HG02678 (cell line): ENCODE results near the gene KIF26B.

Experiments used
- ATAC-seq: cut with Tn5 transposase; IDR thresholded peaks from one replicate; pipeline ENCODE4 v1.9.1; 2021; ENCODE audit warnings: mild to moderate bottlenecking, moderate library complexity; ENCODE audit not compliant: unreplicated experiment

Gene KIF26B

DNA sequence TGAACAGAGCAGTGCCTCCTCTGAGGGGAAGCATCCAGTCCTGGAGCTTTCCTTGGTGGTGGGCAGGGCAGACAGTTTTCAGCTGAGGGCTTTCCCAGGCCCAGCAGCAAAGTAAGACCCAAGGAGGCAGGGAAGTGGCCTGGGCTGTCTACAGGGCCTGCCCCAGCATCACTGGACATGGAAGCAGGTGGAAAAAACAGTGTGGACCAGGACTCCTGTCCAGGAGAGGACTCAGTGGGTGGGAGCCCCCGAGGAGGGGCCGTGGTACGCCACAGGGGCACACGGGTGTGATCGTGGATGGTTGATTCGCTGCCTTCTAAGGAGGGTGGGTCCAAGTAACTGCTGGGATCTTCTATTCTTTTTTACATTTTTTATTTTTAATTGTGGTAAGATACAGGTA lies 387.6 kb downstream of the KIF26B start:
- ATAC-seq = no peak

DNA sequence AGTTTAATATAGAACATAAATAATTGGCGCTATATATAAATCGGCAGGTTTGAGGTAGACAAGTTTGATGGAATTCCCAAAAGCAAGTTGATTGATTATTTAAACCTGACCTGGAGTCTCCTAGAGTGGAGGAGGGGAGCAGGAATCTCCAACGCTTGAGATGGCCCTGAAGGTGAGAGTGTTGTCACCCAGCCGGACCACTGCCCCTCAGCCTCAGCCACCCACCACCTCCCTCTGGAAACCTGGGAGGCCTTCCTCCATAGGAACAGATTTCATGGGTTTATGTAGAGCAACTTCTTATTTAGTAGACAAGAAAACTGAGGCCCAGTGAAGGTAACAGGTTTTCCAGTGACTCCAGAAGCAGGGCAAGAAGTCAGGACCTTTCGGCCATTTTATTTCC lies 389.5 kb downstream of the KIF26B start:
- no peak for ATAC-seq

DNA sequence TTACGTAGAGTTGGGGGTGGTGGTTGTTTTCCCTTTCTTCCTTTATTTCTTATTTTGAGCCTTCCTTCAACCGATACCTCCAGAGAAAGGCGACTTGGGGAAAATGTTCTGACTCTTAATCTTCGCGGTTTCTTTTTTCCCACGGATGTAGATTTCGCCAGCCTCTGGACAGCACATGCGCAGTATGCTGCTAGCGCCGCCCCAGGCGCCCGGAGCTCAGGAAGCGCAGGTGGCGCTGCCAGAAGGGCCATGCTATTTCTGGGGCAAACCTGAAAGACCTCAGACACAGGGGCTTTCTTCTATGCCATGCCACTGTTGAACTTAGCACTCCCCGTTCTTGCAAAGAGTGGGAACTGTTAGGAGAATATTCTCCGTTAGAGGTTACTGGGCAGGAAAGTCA lies 392.1 kb downstream of the KIF26B start:
- no peak for ATAC-seq

DNA sequence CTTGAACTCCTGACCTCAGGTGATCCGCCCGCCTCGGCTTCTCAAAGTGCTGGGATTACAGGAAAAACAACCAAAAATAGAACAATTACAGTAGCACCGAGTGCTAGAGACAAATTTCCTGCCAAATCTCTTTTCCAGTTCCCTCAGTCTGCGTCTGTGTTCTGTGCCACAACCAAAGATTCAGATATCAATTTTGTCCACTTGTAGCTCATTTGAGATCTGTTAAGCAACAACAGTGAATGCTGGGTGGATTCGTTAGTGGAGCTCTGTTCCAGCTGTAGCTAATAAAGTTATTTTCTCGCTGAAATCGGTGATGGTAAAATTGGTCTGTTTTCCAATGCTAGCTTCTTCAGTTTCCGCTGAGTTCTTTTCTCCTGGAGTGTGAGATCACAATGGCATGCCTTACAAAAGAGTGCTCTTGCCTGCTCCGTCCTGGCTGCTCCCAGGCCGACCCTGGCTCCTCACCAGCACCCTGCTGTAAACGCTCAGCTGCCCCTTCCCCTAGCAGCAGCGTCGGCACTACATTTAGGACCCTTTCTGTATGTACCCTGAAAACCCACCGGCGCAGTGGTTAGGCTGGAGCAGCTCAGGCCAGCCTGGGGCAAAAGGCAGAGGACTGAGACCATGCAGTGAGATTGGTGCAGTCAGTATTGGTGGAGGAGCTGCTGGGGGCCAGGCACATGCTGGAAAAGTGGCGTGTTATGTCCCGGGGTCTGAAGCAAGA lies 395.4 kb downstream of the KIF26B start:
- no peak for ATAC-seq

DNA sequence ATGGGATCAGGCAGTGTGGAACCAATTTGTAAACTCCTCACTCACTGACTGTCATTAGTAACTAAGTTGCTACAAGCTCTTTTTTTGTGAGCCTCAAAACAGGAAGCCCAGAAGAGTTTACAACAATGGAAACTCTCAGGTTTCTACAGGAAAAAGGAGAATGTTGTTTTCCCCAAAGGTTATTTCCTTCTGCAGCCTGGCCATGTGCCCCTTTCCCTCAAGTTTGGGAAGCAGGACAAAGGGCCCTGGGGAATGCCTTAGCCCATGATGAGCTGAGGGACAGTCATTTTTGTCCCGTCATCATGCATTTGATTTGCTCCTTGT lies 395.9 kb downstream of the KIF26B start:
- ATAC-seq = no peak

DNA sequence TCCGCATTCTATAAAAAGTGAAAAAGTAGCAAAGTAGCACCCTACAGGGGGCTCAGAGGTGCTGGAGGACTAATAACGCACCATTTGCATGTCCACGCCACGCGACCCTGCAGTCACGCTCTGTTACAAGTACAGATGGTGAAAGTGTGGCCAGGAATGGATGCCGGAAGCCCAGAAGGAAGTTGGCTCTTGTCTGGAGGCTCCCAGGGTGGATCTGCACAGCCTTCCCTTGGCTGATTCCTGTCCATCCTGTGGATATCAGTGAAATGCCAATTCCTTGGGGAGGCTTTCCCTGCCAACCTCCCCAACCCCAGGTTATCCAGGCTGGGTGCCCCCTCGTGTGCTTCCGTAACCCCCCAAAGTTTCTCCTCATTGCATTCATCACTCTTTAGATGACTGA lies 396.8 kb downstream of the KIF26B start:
- ATAC-seq = no peak

DNA sequence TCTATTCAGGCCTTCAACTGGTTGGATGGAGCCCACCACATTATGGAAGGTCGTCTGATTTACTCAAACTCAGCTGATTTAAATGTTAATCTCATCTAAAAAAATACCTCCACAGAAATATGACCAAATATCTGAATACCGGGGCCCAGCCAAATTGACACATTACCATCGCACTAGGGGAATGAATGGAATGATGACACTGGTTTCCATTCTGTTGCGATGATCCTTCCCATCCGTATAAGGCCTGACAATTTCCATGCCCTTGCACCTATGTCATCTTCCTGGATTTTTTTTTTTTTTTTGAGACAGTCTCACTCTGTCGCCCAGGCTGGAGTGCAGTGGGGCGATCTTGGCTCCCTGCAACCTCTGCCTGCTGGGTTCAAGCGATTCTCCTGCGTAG lies 397.5 kb downstream of the KIF26B start:
- ATAC-seq = no peak

DNA sequence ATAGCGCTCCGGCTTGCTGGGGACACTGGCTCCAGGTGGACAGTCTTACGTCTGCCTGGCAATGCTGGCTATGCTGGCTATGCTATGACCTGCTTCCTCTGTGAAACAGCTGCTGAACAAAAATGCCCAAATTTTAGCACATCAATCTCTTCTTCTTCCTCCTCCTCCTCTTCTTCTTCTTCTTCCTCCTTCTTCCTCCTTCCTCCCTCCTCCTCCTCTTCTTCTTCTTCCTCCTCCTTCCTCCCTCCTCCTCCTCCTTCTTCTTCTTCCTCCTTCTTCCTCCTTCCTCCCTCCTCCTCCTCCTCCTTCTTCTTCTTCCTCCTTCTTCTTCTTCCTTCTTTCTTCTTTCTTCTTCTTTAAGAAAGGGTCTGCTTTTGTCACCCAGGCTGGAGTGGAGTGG lies 401.3 kb downstream of the KIF26B start:
- ATAC-seq = no peak

DNA sequence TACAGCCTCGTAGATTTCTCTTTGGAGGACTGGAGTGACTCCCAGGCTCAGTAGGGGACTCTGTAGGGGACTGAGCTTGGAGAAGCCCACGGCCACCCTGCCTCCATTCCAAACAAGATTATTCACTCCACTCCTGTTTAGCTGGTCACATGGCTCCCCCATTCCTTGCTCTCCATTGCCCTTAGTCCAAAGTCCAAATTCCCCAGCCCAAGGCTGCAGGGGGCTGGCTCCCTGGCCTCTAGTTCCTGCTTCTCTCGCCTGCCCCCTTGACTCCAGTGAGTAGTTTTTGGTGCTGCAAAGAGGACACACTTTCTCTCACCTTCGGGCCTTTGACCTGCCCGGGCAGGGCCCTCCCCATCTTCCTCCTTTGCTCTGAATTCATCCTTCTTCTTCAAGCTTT lies 403.3 kb downstream of the KIF26B start:
- ATAC-seq = no peak

DNA sequence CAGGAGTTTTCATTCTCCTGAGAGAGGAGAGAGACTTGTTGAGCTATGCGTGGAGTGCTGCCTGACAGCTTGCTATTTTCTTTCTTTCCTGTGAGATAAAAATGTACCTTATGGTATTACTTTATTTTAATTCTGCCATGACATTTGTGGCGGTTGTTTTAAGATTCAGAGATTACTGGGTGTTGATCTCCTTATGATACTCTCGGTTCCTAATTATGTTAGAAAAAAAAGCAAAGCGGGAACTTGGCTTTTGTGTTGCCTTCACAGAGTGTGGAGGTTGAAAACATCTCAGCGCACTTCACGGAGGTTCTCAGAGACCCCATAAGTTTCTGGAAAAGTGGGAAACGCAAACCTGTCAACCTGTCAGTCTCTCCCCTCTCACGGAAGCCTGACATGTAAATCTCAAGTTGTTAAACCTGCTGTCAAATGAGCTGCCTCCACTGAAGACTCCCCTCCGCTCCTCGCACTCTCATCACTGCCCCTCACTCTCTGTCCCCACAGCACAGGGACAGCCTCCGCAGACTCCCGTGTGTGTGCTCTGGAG lies 405.6 kb downstream of the KIF26B start:
- ATAC-seq = no peak

DNA sequence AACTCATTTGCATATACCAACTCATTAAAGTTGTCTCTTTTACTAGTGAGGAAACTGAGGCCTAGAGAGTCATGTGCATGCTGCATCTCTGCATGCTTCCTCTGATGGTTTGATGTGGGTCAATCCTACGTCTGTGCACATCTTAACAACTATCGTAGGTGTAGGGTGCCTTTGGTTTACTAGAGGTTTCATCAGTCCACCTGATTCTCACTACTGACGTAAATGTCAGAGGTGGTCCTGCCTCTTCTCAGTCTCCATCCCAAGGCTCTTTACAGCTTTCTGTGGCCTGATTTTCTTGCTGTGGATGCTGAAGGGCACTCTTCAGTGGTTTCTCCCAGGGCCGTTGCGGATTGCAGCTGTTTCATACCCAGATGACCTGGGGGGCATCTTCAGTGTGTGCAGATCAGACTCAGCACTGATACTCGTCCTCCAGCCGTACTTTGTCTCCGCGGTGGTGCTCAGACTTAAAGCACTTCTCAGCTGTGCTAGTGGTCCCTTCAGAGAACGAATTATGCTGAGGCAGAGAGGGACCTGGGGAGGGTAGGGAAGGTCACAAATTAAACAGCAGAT lies 407.0 kb downstream of the KIF26B start:
- ATAC-seq = no peak

DNA sequence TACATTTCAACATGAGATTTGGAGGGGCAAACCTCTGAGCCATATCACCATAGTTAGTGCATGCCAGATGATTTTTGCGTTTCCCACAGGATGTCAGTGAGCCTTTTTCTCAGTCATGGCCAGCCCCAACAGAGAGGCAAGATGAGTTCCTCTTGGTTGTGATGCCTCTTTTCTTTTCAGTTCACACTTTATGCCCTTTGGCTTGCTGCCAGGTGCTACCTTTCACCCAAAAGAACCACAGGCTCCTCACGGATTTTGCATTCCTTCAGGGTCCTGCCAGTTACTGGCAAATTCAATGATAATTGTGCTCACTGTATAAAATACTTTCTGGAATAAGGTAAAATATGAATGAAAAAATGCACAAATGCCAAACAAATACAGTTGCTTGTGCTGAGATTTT lies 411.3 kb downstream of the KIF26B start:
- ATAC-seq = no peak

DNA sequence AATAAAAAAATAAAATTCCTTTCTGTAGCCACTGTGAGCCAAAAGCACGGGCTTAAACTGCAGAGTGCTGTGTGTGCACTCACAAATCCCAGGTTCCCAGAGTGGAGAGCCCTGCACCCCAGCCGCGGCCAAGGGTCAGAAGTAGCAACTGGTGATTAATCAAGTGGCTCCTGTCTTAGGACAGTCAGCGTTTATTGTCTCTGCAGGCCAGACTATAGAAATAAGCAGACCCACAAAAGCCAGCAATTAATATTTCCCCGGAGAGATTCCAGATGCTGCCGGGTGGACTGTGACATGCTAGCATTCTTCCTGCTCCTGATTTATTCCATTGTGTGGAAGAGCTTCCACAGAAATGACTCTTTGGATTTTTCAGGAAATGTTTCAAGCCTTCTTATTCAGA lies 412.2 kb downstream of the KIF26B start:
- no peak for ATAC-seq

DNA sequence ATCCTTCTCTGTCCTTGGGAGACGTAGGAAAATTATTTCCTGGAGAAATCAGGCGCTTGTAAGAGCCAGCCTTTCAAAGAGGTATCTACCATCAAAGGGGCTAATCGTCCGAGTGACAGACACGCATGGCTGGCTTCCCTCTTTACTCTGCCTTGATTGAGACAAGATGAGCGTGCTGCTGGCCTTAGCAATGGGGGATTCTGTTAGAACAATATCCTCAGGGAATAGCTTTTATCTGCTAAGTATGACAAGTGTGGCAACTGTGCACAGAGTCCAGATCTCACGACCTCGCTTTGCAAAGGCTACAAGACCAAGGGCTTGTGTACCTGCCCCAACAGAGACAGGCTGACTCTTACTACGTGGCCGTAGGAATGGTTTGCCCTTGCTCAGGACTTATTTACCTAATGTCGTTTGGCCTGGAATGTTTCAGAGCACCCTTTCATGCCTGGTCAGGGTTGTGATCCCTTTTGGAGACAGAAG lies 417.1 kb downstream of the KIF26B start:
- no peak for ATAC-seq

DNA sequence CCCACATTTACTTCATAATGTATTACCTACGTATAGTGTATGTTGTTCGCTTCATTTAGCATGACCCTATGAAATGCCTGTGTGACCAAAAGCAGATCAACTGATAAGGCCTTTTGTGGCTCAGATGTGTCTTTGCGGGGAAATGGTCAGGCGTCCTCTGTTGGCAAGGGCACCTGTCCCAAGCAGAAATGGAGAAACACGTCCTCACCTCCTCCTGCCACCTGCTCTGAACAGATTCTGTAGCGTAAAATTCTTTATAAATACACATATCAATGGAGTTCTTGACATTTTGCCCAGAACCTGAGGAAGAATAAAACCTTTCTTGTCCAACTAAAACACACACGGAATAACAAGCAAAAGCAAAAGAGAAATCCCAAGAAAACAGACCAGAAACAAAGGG lies 417.9 kb downstream of the KIF26B start:
- no peak for ATAC-seq

DNA sequence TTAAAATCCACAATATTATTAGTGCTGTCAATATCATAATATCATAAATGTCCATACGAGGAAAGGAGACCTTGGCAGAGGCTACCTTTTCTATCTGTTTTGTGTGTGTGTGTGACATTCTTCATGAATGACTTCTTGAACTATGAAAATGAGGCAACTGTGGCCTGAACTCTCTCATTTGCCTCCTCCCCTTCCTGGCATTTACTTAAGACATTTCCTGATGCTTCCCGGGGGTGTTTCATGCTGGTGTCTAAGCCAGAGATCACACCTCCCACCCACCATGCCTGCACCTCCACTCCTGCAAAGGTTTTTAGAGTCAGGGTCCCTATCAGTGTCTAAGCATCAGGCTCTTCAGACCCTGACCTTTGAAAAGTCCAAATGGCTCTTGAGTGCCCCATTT lies 420.9 kb downstream of the KIF26B start:
- no peak for ATAC-seq

DNA sequence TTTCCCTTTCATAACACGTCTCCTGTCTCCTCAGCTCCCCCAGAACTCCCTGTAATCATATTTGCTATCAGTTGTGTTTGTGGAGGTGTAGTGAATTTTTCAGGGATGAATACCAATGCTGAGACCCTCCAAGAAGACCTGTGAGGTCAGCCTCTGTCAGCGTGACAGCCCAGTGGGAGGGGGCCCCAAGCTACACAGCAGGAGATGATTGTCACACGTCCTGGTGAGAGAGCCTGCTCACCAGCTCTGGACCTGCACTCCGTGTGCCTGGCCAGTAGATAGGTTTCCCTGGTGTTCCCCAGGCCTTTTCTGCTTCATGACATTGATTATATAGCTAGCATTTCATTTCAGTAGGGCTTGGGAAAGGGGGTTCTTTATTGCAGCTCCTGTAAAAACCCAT lies 421.5 kb downstream of the KIF26B start:
- no peak for ATAC-seq

DNA sequence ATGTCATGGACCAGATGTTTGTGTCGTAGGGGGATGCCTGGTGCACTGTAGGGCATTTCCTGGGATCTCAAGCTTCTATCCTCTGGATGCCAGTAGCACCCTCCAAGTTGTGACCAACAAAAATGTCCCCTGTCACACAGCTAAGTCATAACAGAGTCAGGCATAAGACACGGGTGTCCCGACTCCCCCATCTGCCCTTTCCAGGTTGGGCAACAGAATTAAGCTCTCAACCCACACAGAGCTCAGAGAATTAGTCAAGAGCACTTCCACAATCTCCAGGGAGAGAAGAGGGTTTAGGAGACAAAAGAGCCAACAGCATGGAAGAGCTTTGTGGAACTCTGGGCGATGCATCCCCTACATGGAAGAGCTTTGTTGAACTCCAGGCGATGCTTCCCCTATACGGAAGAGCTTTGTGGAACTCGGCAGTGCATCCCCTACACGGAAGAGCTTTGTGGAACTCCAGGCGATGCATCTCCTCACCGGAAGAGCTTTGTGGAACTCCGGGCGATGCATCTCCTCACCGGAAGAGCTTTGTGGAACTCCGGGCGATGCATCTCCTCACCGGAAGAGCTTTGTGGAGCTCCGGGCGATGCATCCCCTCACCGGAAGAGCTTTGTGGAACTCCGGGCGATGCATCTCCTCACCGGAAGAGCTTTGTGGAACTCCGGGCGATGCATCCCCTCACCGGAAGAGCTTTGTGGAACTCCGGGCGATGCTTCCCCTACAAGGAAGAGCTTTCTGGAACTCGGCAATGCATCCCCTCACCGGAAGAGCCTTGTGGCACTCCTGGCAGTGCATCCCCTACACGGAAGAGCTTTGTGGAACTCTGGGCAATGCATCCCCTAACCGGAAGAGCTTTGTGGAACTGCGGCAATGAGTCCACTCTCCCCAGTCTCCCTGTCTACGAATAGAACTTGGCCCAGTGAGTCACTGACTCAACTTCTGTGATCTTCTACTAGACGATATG lies 422.7 kb downstream of the KIF26B start:
- no peak for ATAC-seq

DNA sequence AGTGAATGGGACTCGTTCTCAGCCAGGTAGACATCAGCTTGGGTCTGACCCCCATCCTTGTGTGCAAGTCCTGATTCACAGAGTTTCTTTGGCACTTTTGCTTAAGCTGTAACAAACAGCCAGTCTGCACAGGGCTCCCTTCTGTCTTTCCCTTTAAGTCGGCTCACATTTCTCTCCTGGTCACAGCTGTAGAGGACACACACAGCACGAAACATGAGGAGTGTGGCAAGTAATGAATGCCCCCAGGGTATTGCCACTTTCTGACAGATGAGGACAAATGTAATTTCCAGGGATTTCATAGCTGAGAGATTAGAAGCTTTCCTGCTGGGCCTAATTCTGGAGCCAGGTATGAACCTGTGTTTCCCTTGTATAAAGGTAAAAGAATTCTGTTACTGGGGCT lies 423.5 kb downstream of the KIF26B start:
- ATAC-seq = no peak

DNA sequence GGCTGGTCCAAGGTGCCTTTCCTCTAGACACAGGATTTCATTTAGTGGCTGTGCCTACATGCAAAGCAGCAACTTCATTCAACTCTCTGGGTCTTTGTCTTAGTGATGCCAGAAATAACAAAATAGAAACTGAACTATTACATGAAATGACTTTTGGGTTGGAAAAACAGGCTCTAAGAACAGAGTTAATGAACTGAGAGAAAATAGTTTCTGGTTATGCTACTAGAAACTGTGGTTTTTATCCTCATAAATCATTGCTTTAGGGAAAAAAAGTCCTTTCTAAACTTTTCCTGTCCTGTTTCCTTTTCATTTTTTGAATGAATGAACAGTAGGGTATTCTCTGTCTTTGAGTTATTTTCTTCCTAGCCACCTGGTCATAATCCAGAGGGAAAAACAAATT lies 424.0 kb downstream of the KIF26B start:
- no peak for ATAC-seq

DNA sequence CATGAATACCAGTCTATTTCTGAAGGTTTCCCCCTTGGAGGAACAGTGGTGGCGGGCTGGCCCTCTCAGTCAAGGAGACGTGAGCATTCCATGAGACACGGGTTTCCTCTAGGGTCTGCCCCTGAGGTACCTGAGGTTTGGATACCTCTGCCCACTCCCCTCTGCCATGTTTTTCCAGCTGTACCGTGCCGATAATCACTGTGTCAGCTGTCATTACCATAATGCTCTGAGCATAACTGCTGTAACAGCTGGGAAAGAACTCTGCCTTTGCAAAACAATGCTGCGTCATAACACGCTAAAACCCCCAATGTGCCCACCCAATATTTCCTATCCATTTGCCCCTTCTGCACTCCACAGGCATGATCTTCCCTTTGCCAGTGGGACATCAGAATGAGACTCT lies 425.1 kb downstream of the KIF26B start:
- no peak for ATAC-seq

DNA sequence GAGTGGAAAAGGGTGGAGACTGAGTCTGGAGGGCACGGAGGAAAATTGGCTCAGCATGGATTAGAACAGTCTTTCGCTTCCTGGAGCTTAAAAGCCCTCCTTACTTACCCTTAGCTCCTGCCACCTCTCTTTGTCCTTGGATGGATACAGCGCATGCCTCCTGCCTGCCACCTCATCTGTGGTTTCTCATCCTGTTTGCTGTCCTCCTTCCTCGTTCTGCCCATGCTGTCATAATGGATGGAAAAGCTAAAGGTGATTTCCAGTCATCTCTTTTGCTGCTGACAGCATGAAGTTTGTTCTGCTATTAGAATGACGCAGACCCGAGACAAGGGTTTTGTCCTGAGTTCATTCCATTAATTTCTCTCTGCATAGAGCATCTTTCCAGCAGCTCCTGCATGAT lies 425.9 kb downstream of the KIF26B start:
- no peak for ATAC-seq
